Neural crest cell (in vitro differentiated cells): ENCODE data around the gene KIAA1328. TPM values are rescaled to one million over a fixed set of nuclear protein-coding genes. Genes with fewer than 3 reads are reported as not detected.

Experiments used
- DNase-seq: peaks from one replicate; pipeline ENCODE4 v3.0.0; 2021; ENCODE audit warnings: low read depth, mixed read lengths, low spot score
- H3K27ac Mint-ChIP-seq: one replicate; pipeline ENCODE4 v1.8.0; 2021; ENCODE audit warnings: mild to moderate bottlenecking, mixed read lengths; ENCODE audit not compliant: unreplicated experiment
- H3K27me3 Mint-ChIP-seq: 2 replicates; pipeline ENCODE4 v1.8.0; 2021; ENCODE audit warnings: low read depth, mild to moderate bottlenecking, mixed read lengths
- H3K36me3 Mint-ChIP-seq: 2 replicates; pipeline ENCODE4 v1.8.0; 2021; ENCODE audit warnings: low read depth, mild to moderate bottlenecking, mixed read lengths
- H3K4me1 Mint-ChIP-seq: 2 replicates; pipeline ENCODE4 v1.8.0; 2021; ENCODE audit warnings: mixed read lengths
- H3K4me3 Mint-ChIP-seq: one replicate; pipeline ENCODE4 v1.8.0; 2021; ENCODE audit warnings: mild to moderate bottlenecking, mixed read lengths
- H3K9me3 Mint-ChIP-seq: 2 replicates; pipeline ENCODE4 v1.8.0; 2021; ENCODE audit warnings: mixed read lengths
- CTCF ChIP-seq: fragments of 200-600 bp; sonication (generic); conservative IDR thresholded peaks from 2 replicates; pipeline ENCODE4 v1.5.0; 2021; ENCODE audit warnings: antibody characterized with exemption, mild to moderate bottlenecking
- total RNA-seq: library from RNA; stranded (reverse); gene quantifications from 2 replicates; pipeline ENCODE4 v1.2.1, GENCODE V29; 2021

The KIAA1328 gene
- total RNA-seq, 1 donor from 2014 or later: 12.3 TPM

- Mint-ChIP-seq H3K27ac (no peak overlapping the region), H3K4me3 (no peak overlapping the region), H3K4me1 (no peaks in the 10 kb centered on the region), H3K36me3 (no peaks in the 10 kb centered on the region), H3K27me3 (peaks cover 19% of the 10 kb centered on the region), H3K9me3 (peaks cover 2% of the 10 kb centered on the region)
- peak; percentile 80 for DNase-seq
- TF ChIP-seq CTCF: no peak
These were observed 441.2 kb downstream of the KIAA1328 start for GRCh38 chr18:37270038-37270665.

GRCh38 chr18:37270666-37271052 lies 441.7 kb downstream of the KIAA1328 start:
- peaks cover 5% of the 10 kb centered on the region for H3K9me3 Mint-ChIP-seq
- DNase-seq: no peak
- H3K4me1 Mint-ChIP-seq: no peaks in the 10 kb centered on the region
- no peak overlapping the region for H3K27ac Mint-ChIP-seq
- no peak overlapping the region for H3K4me3 Mint-ChIP-seq
- no peaks in the 10 kb centered on the region for H3K36me3 Mint-ChIP-seq
- no peak for TF ChIP-seq CTCF
- peaks cover 19% of the 10 kb centered on the region for H3K27me3 Mint-ChIP-seq

- no peaks in the 10 kb centered on the region for H3K4me1 Mint-ChIP-seq
- H3K36me3 Mint-ChIP-seq: no peaks in the 10 kb centered on the region
- H3K27ac Mint-ChIP-seq: no peak overlapping the region
- H3K27me3 Mint-ChIP-seq: peaks cover 18% of the 10 kb centered on the region
- peaks cover 6% of the 10 kb centered on the region for H3K9me3 Mint-ChIP-seq
- H3K4me3 Mint-ChIP-seq: no peak overlapping the region
- no peak for TF ChIP-seq CTCF
- DNase-seq: no peak
These were observed 443.3 kb downstream of the KIAA1328 start for GRCh38 chr18:37272226-37272625.

GRCh38 chr18:37272841-37273240 lies 443.9 kb downstream of the KIAA1328 start:
- TF ChIP-seq CTCF: no peak
- Mint-ChIP-seq H3K4me1 (no peaks in the 10 kb centered on the region), H3K9me3 (peaks cover 6% of the 10 kb centered on the region), H3K4me3 (no peak overlapping the region), H3K27ac (no peak overlapping the region), H3K27me3 (peaks cover 16% of the 10 kb centered on the region), H3K36me3 (no peaks in the 10 kb centered on the region)
- no peak for DNase-seq

GRCh38 chr18:37274309-37275236 lies 445.6 kb downstream of the KIAA1328 start:
- Mint-ChIP-seq H3K36me3 (no peaks in the 10 kb centered on the region), H3K27ac (no peak overlapping the region), H3K9me3 (peaks cover 6% of the 10 kb centered on the region), H3K4me1 (no peaks in the 10 kb centered on the region), H3K27me3 (peaks cover 8% of the 10 kb centered on the region), H3K4me3 (no peak overlapping the region)
- DNase-seq: no peak
- TF ChIP-seq CTCF: no peak
